ENCODE measurements around the gene SRXN1.

SRXN1 gene

DNA sequence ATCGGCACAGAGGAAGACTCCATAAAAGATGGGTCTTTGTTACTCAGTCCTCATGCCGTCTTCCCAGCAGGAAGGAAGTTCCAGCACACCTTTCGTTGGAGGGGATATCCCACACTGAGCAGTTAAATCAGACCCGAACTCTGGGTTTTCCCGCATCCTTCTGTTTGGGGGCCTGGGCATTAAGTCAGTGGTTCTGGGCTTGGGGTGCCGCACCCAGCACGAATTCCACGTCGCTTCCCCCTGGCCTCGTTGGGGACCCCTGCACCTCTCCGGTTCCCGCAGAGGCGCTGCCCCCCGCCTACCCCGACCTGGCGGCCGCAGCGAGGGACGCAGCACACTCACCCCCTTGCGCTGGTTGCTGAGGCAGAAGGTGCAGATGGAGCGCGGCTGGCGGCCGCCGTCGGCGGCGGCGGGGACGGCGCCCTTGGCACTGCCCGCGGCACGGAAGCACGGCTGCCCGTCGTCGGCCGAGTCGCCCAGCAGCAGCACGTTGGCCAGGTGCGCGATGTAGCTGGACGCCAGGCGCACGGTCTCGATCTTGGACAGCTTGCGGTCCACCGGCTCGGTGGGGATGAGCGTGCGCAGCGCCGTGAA lies 43.5 kb downstream of the SRXN1 start:
- DNase-seq (ENCODE audit: low read depth in 1 of 2, low spot score in 1 of 2): no peak

DNA sequence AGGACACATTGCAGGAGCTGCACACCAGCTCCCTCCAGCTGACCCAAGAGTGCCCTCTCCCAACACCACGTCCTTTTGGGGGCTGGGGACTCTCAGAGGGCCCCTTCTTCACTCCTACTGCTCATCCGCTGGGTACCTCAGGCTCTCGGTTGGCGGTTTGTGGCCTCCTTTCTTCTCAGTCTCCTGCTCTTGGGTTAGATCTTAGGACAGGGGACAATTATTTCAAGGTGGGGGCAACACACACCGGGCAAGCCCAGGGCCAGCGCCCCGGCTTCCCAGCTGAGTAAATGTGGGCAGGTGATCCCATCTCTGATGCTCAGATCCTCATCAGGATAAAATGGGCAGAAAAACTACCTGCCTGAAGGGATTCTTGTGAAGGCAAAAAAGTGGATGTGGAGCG lies 44.0 kb downstream of the SRXN1 start:
- no peak for DNase-seq (ENCODE audit: low read depth in 1 of 2, low spot score in 1 of 2)

DNA sequence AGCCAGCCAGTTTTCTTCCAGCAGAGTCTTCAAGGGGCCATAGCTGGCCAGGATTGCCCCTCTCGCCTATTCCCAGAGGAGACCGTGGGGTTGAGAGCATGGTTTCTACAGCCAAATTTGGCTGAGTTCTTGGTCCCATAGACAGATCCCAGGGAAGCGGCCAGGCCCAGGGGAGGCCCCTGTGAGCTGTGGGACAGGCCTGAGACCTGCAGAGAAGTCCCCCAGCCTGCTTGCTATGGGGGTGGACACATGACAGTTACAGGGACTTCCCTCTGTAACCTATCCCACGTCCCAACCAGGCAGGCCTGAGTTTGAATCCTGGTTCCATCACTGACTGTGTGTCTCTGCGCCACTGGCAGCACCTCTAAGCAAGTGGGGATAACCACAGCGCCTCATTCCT lies 45.5 kb downstream of the SRXN1 start:
- DNase-seq (ENCODE audit: low read depth in 1 of 2, low spot score in 1 of 2): no peak

DNA sequence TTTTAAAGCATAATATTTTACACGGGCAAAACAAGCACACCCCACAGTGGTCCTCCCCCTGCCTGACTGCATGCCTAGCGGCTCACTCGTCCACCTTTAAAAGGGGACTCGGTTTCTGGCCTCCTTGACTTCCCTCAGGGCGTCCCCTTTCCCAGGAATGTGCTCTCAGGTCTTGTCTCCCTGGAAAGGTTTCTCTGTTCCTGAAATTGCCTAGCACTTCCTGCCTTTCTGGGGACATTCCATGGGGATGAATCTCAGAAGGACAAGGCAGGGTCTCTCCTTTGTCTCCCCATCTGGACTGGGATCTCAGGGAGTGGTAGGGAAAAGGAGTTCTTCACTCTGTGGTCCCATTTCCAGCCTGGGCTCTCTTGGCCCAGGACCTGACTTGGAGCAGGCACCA lies 47.8 kb downstream of the SRXN1 start:
- DNase-seq (ENCODE audit: low read depth in 1 of 2, low spot score in 1 of 2): no peak

DNA sequence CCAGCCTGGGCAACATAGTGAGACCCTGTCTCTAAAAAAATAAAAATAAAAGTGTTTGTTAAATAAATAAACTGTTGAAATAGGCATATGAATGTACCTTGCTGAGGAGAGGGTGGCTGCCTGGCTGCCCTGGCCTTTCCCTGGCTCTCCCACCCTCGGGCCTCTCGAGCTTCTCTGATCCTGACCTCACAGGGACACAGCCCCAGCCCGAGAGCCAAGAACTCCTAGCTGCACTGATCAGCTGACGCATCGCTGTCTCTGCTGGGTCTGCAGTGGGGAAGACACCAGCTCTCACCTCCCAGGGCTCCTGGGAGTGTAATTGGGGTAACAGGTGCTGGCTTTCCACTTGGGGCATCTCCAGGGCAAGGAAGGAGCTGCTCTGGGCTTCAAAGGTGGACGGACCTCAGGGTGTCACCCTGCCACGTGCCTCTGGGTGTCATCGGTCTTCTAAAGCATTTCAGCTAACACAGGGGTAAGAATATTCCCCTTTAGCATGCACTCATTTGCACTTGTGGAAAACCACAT lies 49.8 kb downstream of the SRXN1 start:
- DNase-seq (ENCODE audit: low read depth in 1 of 2, low spot score in 1 of 2): no peak

DNA sequence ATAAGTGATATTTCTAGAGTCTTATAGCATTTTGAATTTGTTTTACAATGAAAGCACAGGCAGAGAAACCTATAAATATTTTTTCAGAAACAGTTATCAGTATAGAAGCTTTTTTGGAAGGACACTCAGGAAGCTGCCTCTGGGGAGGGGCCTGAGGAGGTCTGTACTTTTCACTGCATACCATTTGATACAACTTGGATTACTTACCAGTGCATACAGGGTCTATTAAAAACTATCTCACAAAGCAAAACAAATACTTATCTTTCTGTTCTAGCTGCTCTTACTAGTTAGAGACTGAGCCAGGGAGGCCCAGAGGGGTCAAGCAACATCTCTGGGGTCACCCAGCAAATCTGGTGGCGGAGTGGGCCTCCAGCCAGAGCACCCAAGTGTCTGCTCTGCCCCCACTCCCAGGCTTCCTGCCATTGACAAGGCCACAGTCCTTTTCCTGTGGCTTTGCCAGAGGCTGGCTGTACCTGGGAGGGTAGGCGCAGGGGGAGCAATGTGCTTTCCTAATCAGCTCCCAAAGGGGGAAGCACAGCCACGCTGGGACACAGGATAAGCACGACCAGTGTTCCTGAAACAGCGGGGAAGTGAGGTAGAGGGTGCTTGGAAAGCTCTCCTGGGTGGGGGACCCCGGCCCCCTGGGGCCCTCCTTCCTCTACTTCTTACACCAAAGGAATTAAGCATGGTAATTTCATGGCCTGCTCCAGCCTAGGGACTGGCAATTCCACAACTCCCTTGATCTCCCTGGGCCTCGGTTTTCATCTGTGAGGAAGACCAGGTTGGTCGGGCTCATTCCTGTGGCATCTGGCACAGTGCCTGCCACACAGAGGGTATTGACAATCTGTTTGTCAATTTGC lies 50.7 kb downstream of the SRXN1 start:
- DNase-seq (ENCODE audit: low read depth in 1 of 2, low spot score in 1 of 2): no peak

DNA sequence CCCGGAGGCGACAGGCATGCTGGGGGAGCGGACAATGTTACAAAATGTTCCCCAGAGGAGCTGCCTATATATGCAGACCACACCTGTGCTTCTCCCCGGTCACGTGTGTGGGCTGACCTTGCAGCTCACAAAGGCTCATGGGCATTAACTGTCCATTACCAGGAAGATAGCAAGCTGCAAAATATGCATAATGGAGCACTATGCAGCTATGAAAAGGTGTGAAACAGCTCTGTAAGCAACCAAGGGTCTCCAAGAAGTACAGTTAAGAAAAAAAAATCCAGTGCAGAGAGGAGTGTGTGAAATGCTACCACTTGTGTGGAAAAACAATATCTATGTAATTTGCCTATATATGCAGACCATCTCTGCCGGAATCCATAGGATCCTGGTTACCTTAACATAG lies 52.3 kb downstream of the SRXN1 start:
- no peak for DNase-seq (ENCODE audit: low read depth in 1 of 2, low spot score in 1 of 2)

DNA sequence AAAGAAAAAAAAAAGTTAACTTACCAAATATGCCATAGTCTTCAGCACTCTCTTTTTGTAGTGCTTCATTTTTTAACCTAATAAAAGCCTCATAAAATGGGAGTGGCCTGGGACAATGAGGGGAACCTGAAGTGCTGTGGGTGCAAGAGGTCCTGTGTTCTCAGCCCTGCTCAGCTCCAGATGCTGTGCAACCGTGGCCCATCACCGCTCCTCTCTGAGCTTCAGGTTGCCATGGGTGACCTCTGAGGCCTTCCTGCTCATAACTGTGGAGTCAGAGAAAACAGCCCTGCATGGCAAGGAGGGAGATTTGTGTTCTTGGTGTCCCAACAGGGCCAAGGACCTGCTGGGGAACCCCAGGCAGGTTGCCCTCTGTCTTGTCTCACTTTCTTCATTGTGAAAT lies 52.9 kb downstream of the SRXN1 start:
- no peak for DNase-seq (ENCODE audit: low read depth in 1 of 2, low spot score in 1 of 2)

DNA sequence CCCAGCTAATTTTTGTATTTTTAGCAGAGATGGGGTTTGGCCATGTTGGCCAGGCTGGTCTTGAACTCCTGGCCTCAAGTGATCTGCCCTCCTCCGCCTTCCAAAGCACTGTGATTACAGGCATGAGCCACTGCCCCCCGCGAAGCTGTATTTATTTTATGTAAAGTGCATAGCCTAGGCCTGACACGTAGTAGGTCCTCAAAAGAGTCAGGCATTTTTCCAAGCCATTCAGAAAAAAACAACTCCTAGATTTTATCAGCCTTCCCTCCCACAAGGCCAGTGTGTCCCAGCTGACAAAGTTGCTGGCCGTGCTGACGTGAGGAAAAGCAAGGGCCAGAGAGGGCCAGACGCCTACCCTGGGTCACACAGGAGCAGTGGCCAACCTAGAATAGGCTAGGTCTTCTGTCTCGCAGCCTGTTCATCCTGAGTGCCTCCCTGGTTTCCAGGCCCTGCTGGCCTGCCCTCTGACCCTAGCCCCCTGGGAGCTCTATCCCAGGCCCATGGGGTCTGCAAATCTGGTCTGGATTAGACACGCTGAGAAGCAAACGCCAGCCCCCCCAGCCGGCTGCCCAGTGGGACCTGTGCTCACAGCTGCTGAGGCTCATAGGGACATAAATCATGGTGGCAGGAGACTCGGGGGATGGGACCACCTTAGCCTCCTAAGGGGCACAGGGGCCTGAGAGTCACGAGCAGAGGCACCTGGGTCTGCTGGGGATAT lies 54.7 kb downstream of the SRXN1 start:
- no peak for DNase-seq (ENCODE audit: low read depth in 1 of 2, low spot score in 1 of 2)

DNA sequence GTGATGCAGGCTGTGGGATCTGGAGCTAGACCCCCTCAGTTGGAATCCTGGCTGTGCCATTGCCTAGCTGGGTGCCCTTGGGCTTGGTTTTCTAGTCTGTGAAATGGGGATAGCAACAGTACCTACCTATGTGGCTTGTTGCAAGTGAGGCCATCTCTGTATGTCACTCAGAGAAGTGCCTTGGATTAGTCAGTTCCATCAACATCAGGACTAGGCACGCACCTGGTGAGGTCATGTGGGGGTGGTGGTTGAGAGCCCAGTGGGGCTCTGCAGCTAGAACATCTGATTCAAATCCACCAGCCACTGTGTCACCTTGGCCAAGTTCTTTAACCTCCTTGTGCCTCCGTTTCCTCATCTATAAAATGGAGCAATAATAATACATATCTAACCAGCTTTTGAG lies 55.4 kb downstream of the SRXN1 start:
- DNase-seq (ENCODE audit: low read depth in 1 of 2, low spot score in 1 of 2): no peak
